Measurements from ENCODE around the gene MAPK4.

The MAPK4 gene

GRCh38 chr18:50734342-50734741 lies 174.5 kb downstream of the MAPK4 start:
- H3K4me3 ChIP-seq (ENCODE audit: insufficient read depth, low read length, poor library complexity, severe bottlenecking) = no peak overlapping the region
- H4K20me1 ChIP-seq (ENCODE audit: low read depth, low read length) = no peaks in the 10 kb centered on the region
- no peak overlapping the region for H3K4me2 ChIP-seq (ENCODE audit: low read depth, low read length, poor library complexity, severe bottlenecking)
- no peak overlapping the region for H2AFZ ChIP-seq (ENCODE audit: low read depth, low read length, severe bottlenecking)
- no peaks in the 10 kb centered on the region for H3K27me3 ChIP-seq (ENCODE audit: low read length)
- H3K9me2 ChIP-seq (replicated peaks; ENCODE audit: insufficient read depth, low read length) = no peaks in the 10 kb centered on the region
- H3K9ac ChIP-seq (ENCODE audit: low read length) = no peak overlapping the region
- H3K36me3 ChIP-seq (ENCODE audit: low read length) = no peaks in the 10 kb centered on the region
- TF ChIP-seq EZH2phosphoT487 (conservative IDR thresholded peaks at IDR 0.05; ENCODE audit: low read length) (no peak), CTCF (IDR thresholded peaks at IDR 0.05; ENCODE audit: insufficient read depth, low read length, poor library complexity, severe bottlenecking) (no peak)
- H3F3A ChIP-seq (ENCODE audit: insufficient read depth) = no peaks in the 10 kb centered on the region
- H3K27ac ChIP-seq (ENCODE audit: low read depth, low read length) = no peak overlapping the region
- no peaks in the 10 kb centered on the region for H3K9me3 ChIP-seq (ENCODE audit: insufficient read depth, low read length)
- H3K79me2 ChIP-seq (ENCODE audit: insufficient read depth, low read length) = no peaks in the 10 kb centered on the region

GRCh38 chr18:50734886-50735285 lies 175.0 kb downstream of the MAPK4 start:
- TF ChIP-seq EZH2phosphoT487 (conservative IDR thresholded peaks at IDR 0.05; ENCODE audit: low read length) (no peak), CTCF (IDR thresholded peaks at IDR 0.05; ENCODE audit: insufficient read depth, low read length, poor library complexity, severe bottlenecking) (no peak)
- no peaks in the 10 kb centered on the region for H3F3A ChIP-seq (ENCODE audit: insufficient read depth)

GRCh38 chr18:50737127-50737526 lies 177.2 kb downstream of the MAPK4 start:
- no peaks in the 10 kb centered on the region for H3F3A ChIP-seq (ENCODE audit: insufficient read depth)
- H3K9me3 ChIP-seq (ENCODE audit: insufficient read depth, low read length) = no peaks in the 10 kb centered on the region
- H3K79me2 ChIP-seq (ENCODE audit: insufficient read depth, low read length) = no peaks in the 10 kb centered on the region
- H3K9me2 ChIP-seq (replicated peaks; ENCODE audit: insufficient read depth, low read length) = no peaks in the 10 kb centered on the region
- H3K27me3 ChIP-seq (ENCODE audit: low read length) = no peaks in the 10 kb centered on the region
- H3K9ac ChIP-seq (ENCODE audit: low read length) = no peak overlapping the region
- H3K4me2 ChIP-seq (ENCODE audit: low read depth, low read length, poor library complexity, severe bottlenecking) = no peak overlapping the region
- no peak overlapping the region for H3K27ac ChIP-seq (ENCODE audit: low read depth, low read length)
- H4K20me1 ChIP-seq (ENCODE audit: low read depth, low read length) = no peaks in the 10 kb centered on the region
- no peaks in the 10 kb centered on the region for H3K36me3 ChIP-seq (ENCODE audit: low read length)
- no peak overlapping the region for H2AFZ ChIP-seq (ENCODE audit: low read depth, low read length, severe bottlenecking)
- TF ChIP-seq EZH2phosphoT487 (conservative IDR thresholded peaks at IDR 0.05; ENCODE audit: low read length) = no peak
- TF ChIP-seq CTCF (IDR thresholded peaks at IDR 0.05; ENCODE audit: insufficient read depth, low read length, poor library complexity, severe bottlenecking) = no peak
- H3K4me3 ChIP-seq (ENCODE audit: insufficient read depth, low read length, poor library complexity, severe bottlenecking) = no peak overlapping the region

More at GRCh38 chr18:50734886-50735285, 175.0 kb downstream of the MAPK4 start:
- Histone ChIP-seq H3K9ac (ENCODE audit: low read length) (no peak overlapping the region), H3K4me2 (ENCODE audit: low read depth, low read length, poor library complexity, severe bottlenecking) (no peak overlapping the region), H3K27me3 (ENCODE audit: low read length) (no peaks in the 10 kb centered on the region), H3K27ac (ENCODE audit: low read depth, low read length) (no peak overlapping the region), H3K9me3 (ENCODE audit: insufficient read depth, low read length) (no peaks in the 10 kb centered on the region), H3K79me2 (ENCODE audit: insufficient read depth, low read length) (no peaks in the 10 kb centered on the region), H3K36me3 (ENCODE audit: low read length) (no peaks in the 10 kb centered on the region), H2AFZ (ENCODE audit: low read depth, low read length, severe bottlenecking) (no peak overlapping the region), H3K9me2 (replicated peaks; ENCODE audit: insufficient read depth, low read length) (no peaks in the 10 kb centered on the region), H3K4me3 (ENCODE audit: insufficient read depth, low read length, poor library complexity, severe bottlenecking) (no peak overlapping the region), H4K20me1 (ENCODE audit: low read depth, low read length) (no peaks in the 10 kb centered on the region)

All from SU-DHL-6 (cell line).